DOHH2 (cell line): Measurements from ENCODE around the gene RBM12.

Source experiments
- EZH2phosphoT487 ChIP-seq: fragments of 200-600 bp; sonication (generic); IDR thresholded peaks from 2 replicates; pipeline ENCODE4 v1.6.1; 2017; ENCODE audit warnings: borderline replicate concordance, mild to moderate bottlenecking, antibody characterized with exemption, low read length, moderate library complexity, mixed read lengths
- TF ChIP-seq, protein P1 (sequence below): fragments of 200-600 bp; sonication (generic); IDR thresholded peaks from one replicate; pipeline ENCODE4 v1.5.1; 2014; ENCODE audit warnings: antibody characterized with exemption, mild to moderate bottlenecking, low read depth, low read length; ENCODE audit not compliant: poor library complexity, severe bottlenecking

DNA sequence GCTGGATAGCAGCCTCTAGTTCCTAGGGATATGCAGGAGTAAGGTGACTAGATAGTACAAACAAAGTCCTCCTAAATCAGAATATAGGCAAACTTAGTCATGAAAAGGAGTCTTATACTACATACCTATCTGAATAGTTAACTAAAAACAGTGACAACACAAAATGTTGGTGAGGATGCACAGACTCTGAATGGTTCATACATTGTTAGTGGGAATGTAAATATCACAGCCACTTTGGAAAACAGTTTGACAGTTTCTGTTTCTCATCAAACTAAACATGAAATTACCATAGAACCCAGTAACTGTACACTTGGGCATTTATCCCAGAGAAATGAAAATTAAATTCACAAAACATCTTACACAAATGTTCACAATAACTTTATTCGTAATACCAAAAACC, 17.3 kb upstream of the RBM12 start:
- TF ChIP-seq EZH2phosphoT487, result no peak
- TF ChIP-seq, protein P1, sequence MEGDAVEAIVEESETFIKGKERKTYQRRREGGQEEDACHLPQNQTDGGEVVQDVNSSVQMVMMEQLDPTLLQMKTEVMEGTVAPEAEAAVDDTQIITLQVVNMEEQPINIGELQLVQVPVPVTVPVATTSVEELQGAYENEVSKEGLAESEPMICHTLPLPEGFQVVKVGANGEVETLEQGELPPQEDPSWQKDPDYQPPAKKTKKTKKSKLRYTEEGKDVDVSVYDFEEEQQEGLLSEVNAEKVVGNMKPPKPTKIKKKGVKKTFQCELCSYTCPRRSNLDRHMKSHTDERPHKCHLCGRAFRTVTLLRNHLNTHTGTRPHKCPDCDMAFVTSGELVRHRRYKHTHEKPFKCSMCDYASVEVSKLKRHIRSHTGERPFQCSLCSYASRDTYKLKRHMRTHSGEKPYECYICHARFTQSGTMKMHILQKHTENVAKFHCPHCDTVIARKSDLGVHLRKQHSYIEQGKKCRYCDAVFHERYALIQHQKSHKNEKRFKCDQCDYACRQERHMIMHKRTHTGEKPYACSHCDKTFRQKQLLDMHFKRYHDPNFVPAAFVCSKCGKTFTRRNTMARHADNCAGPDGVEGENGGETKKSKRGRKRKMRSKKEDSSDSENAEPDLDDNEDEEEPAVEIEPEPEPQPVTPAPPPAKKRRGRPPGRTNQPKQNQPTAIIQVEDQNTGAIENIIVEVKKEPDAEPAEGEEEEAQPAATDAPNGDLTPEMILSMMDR, result no peak
